Liver (tissue), 9 donors: ENCODE results near the gene HOXD1. TPM values are rescaled to one million over a fixed set of nuclear protein-coding genes. Genes with fewer than 3 reads are reported as not detected.

Experiments
- DNase-seq: peaks from one replicate; pipeline ENCODE4 v3.0.0-alpha.2; 2017; ENCODE audit warnings: low spot score
- H3K27ac ChIP-seq, 2 donors: one replicate each; pipeline ENCODE4 v1.7.0; 2013; ENCODE audit warnings: inconsistent platforms in 2 of 2, low read length in 2 of 2, control low read depth in 1 of 2, low read depth in 1 of 2, mild to moderate bottlenecking in 1 of 2
- H3K27me3 ChIP-seq, 4 donors: one replicate each; pipeline versions ENCODE4 v1.6.1 to v1.7.0; 2013; ENCODE audit warnings: low read length in 3 of 4, inconsistent platforms in 1 of 4, mild to moderate bottlenecking in 1 of 4, moderate library complexity in 1 of 4; ENCODE audit not compliant: control insufficient read depth in 4 of 4, insufficient read depth in 4 of 4
- H3K36me3 ChIP-seq, 4 donors: one replicate each; pipeline versions ENCODE4 v1.6.1 to v1.7.0; 2013; ENCODE audit warnings: low read length in 3 of 4, mild to moderate bottlenecking in 3 of 4, low read depth in 1 of 4, moderate library complexity in 1 of 4; ENCODE audit not compliant: control insufficient read depth in 4 of 4, insufficient read depth in 3 of 4
- H3K4me1 ChIP-seq, 4 donors: one replicate each; pipeline versions ENCODE4 v1.6.1 to v1.7.0; 2013; ENCODE audit warnings: low read length in 3 of 4, mild to moderate bottlenecking in 3 of 4, moderate library complexity in 1 of 4; ENCODE audit not compliant: control insufficient read depth in 4 of 4, insufficient read depth in 4 of 4
- H3K4me3 ChIP-seq, 3 donors: one replicate each; pipeline versions ENCODE4 v1.6.1 to v1.7.0; 2013; ENCODE audit warnings: low read length in 3 of 3, control low read depth in 1 of 3, low read depth in 1 of 3, mild to moderate bottlenecking in 1 of 3
- H3K9ac ChIP-seq, 2 donors: one replicate each; pipeline ENCODE4 v1.7.0; 2013; ENCODE audit warnings: low read length in 2 of 2, mild to moderate bottlenecking in 2 of 2, moderate library complexity in 2 of 2, control low read depth in 1 of 2, low read depth in 1 of 2
- H3K9me3 ChIP-seq, 4 donors: one replicate each; pipeline versions ENCODE4 v1.6.1 to v1.7.0; 2013; ENCODE audit warnings: low read length in 3 of 4; ENCODE audit not compliant: control insufficient read depth in 4 of 4
- FOXA1 ChIP-seq: IDR thresholded peaks from 2 replicates; pipeline ENCODE4 v1.6.1; 2016; ENCODE audit warnings: antibody characterized with exemption
- GABPA ChIP-seq, 2 donors: IDR thresholded peaks in 1 of 2; conservative IDR thresholded peaks in 1 of 2; 2 replicates each; pipeline ENCODE4 v1.6.1; 2016; ENCODE audit warnings: antibody characterized with exemption in 2 of 2, mild to moderate bottlenecking in 1 of 2, moderate library complexity in 1 of 2
- HNF4G ChIP-seq: IDR thresholded peaks from 2 replicates; pipeline ENCODE4 v1.6.1; 2016; ENCODE audit warnings: antibody characterized with exemption
- JUND ChIP-seq, 2 donors: IDR thresholded peaks; 2 replicates each; pipeline ENCODE4 v1.6.1; 2016; ENCODE audit warnings: antibody characterized with exemption in 2 of 2
- NR2F2 ChIP-seq: IDR thresholded peaks from 2 replicates; pipeline ENCODE4 v1.6.1; 2016; ENCODE audit warnings: antibody characterized with exemption
- RAD21 ChIP-seq, 2 donors: IDR thresholded peaks; 2 replicates each; pipeline ENCODE4 v1.6.1; 2016; ENCODE audit warnings: antibody characterized with exemption in 2 of 2, mild to moderate bottlenecking in 2 of 2
- RXRA ChIP-seq, 2 donors: IDR thresholded peaks; 2 replicates each; pipeline ENCODE4 v1.6.1; 2017 to 2018; ENCODE audit warnings: antibody characterized with exemption in 2 of 2, mild to moderate bottlenecking in 1 of 2
- SP1 ChIP-seq: IDR thresholded peaks from 2 replicates; pipeline ENCODE4 v1.6.1; 2018; ENCODE audit warnings: antibody characterized with exemption, mild to moderate bottlenecking
- TAF1 ChIP-seq: conservative IDR thresholded peaks from 2 replicates; pipeline ENCODE4 v1.6.1; 2016; ENCODE audit warnings: antibody characterized with exemption, mild to moderate bottlenecking
- WGBS: extraction: QIAGEN DNeasy Blood & Tissue Kit; methylation state at CpG from one replicate; pipeline ENCODE4 v1.1.7; 2013; 5-methylcytosine and 5-hydroxymethylcytosine counted together
- polyA plus RNA-seq, 2 donors: library from polyadenylated mRNA; stranded (reverse) in 1 of 2; unstranded in 1 of 2; fragments of 200-250 nt in 1 of 2; fragments of >200 nt in 1 of 2; fragmentation: Nextera tagmentation in 1 of 2; extraction: Ambion mirVana in 1 of 2; gene quantifications; one replicate each; pipeline versions ENCODE4 v1.2.1 to v1.2.3, GENCODE V29; 2013 to 2015
- total RNA-seq, 2 donors: library from RNA; depleted of rRNA; stranded (reverse); fragments of >200 nt; gene quantifications; one replicate each; pipeline ENCODE4 v1.2.3, GENCODE V29; 2014
- TF ChIP-seq, protein P1 (sequence below): IDR thresholded peaks from 2 replicates; pipeline ENCODE4 v1.6.1; 2016; ENCODE audit warnings: antibody characterized with exemption
- TF ChIP-seq, protein P2 (sequence below): IDR thresholded peaks from 2 replicates; pipeline ENCODE4 v1.6.1; 2016; ENCODE audit warnings: antibody characterized with exemption
- TF ChIP-seq, protein P3 (sequence below): IDR thresholded peaks from 2 replicates; pipeline ENCODE4 v1.6.1; 2016; ENCODE audit warnings: antibody characterized with exemption, mild to moderate bottlenecking
- donor health status: healthy.
- donor health status: healthy.
- donor health status: healthy.
- donor health status: healthy.
- donor health status: healthy.

The HOXD1 gene
- total and polyA plus RNA-seq, 4 donors = not detected

DNA sequence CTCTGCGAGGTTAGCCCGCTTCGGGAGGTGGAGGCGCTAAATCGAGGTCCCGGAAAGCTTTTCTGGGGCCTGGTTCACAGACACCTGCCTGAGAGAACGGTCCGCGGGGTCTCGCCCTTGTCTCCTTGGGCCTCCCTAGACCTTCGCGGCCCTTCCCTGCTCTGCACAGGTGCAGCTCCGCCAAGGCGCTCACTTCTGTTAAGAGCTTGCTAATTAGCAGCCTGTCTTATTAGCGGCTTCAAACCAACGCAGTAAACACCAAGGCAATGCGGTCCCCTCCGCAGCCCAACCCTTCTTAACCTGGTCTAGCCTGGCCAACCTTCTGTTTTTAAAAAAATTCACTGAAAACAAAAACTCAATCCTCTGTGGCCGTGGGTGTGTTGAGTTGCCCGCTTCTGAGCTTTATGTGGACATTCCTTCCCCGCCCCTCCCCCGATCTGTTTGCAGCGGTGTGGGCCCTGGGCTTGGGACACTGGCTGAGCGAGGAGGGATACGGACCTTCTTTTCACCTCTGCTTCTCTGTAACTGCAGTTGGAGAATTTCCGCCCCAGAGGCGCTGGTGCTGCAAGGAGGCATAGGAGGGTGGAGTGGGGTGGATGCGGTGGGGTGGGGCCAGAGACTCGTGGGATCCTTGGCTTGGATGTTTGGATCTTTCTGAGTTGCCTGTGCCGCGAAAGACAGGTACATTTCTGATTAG is 40.5 kb upstream of the HOXD1 start (continued):
- TF ChIP-seq, protein P1, sequence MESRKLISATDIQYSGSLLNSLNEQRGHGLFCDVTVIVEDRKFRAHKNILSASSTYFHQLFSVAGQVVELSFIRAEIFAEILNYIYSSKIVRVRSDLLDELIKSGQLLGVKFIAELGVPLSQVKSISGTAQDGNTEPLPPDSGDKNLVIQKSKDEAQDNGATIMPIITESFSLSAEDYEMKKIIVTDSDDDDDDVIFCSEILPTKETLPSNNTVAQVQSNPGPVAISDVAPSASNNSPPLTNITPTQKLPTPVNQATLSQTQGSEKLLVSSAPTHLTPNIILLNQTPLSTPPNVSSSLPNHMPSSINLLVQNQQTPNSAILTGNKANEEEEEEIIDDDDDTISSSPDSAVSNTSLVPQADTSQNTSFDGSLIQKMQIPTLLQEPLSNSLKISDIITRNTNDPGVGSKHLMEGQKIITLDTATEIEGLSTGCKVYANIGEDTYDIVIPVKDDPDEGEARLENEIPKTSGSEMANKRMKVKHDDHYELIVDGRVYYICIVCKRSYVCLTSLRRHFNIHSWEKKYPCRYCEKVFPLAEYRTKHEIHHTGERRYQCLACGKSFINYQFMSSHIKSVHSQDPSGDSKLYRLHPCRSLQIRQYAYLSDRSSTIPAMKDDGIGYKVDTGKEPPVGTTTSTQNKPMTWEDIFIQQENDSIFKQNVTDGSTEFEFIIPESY = no peak
- no peak for TF ChIP-seq TAF1
- no peak for TF ChIP-seq HNF4G
- TF ChIP-seq NR2F2 = no peak
- TF ChIP-seq, protein P2, sequence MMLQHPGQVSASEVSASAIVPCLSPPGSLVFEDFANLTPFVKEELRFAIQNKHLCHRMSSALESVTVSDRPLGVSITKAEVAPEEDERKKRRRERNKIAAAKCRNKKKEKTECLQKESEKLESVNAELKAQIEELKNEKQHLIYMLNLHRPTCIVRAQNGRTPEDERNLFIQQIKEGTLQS = no peak

DNA sequence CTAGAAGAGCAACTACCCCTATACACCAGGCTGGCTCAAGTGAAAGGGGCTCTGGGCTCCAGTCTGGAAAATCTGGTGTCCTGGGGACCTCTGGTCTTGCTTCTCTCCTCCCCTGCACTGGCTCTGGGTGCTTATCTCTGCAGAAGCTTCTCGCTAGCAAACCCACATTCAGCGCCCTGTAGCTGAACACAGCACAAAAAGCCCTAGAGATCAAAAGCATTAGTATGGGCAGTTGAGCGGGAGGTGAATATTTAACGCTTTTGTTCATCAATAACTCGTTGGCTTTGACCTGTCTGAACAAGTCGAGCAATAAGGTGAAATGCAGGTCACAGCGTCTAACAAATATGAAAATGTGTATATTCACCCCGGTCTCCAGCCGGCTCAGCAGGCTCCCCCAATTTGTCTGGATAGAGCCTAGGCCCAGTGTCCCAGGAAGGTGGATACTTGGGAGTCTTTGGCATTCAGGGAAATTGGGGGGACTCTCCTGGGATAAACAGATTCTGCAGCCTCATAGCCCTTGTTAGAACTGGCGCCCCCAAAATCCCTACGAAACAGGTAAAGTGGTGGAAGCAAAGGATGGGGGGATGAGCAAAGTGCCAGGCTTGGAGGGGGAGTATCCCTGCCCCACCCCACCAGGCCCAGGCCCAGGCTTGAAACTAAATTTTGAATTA is 39.6 kb upstream of the HOXD1 start:
- no peak overlapping the region for H3K9ac ChIP-seq
- peaks cover 0 to 8% (median 2%) of the 10 kb centered on the region in 4 donors for H3K4me1 ChIP-seq
- no peak overlapping the region for H3K4me3 ChIP-seq
- peaks cover 9 to 32% (median 19%) of the 10 kb centered on the region in 4 donors for H3K27me3 ChIP-seq
- no peak overlapping the region for H3K27ac ChIP-seq
- TF ChIP-seq, protein P3, sequence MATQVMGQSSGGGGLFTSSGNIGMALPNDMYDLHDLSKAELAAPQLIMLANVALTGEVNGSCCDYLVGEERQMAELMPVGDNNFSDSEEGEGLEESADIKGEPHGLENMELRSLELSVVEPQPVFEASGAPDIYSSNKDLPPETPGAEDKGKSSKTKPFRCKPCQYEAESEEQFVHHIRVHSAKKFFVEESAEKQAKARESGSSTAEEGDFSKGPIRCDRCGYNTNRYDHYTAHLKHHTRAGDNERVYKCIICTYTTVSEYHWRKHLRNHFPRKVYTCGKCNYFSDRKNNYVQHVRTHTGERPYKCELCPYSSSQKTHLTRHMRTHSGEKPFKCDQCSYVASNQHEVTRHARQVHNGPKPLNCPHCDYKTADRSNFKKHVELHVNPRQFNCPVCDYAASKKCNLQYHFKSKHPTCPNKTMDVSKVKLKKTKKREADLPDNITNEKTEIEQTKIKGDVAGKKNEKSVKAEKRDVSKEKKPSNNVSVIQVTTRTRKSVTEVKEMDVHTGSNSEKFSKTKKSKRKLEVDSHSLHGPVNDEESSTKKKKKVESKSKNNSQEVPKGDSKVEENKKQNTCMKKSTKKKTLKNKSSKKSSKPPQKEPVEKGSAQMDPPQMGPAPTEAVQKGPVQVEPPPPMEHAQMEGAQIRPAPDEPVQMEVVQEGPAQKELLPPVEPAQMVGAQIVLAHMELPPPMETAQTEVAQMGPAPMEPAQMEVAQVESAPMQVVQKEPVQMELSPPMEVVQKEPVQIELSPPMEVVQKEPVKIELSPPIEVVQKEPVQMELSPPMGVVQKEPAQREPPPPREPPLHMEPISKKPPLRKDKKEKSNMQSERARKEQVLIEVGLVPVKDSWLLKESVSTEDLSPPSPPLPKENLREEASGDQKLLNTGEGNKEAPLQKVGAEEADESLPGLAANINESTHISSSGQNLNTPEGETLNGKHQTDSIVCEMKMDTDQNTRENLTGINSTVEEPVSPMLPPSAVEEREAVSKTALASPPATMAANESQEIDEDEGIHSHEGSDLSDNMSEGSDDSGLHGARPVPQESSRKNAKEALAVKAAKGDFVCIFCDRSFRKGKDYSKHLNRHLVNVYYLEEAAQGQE = no peak
- no peak for TF ChIP-seq JUND (IDR thresholded peaks at IDR 0.05)
- no peaks in the 10 kb centered on the region for H3K36me3 ChIP-seq
- no peaks in the 10 kb centered on the region for H3K9me3 ChIP-seq
- 21% methylated on average over 11 of the region's 11 CpGs for WGBS
- no peak for DNase-seq

DNA sequence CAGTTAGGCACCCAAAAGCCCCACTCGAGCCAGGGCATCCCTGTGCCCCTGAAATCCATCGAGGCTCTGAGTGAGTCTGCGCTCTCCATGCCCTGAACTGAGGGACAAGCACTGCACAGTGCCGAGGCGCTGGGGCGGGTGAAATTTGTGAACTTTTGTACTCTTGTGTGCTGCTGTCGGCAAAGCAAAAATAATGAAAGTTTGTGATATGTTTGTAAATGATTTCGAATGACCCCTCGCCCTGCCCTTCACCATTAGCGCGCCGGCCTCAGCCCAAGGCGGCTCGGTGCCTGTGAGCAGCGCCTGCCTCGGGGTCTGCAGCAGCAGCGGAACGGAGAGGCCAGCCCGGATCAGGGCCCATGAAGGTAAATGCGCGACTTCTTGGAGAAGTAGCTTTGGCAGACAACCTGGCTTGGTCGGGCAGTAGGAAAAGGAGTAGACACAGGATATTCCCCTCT is 39.0 kb upstream of the HOXD1 start:
- Histone ChIP-seq H3K9me3 (no peaks in the 10 kb centered on the region), H3K27ac (no peak overlapping the region), H3K27me3 (peaks cover 10 to 34% (median 21%) of the 10 kb centered on the region in 4 donors), H3K9ac (no peak overlapping the region), H3K4me3 (no peak overlapping the region), H3K4me1 (peaks cover 0 to 8% (median 3%) of the 10 kb centered on the region in 4 donors), H3K36me3 (no peaks in the 10 kb centered on the region)
- TF ChIP-seq GABPA (IDR thresholded peaks at IDR 0.05 in 1 of 2, conservative IDR thresholded peaks at IDR 0.05 in 1 of 2) (no peak), FOXA1 (no peak), SP1 (no peak), RXRA (IDR thresholded peaks at IDR 0.05) (no peak), RAD21 (IDR thresholded peaks at IDR 0.05) (no peak)
- TF ChIP-seq, protein P3 = no peak
- DNase-seq = no peak
- 13% methylated on average over 22 of the region's 22 CpGs for WGBS
